ENCODE results near the gene SUFU.

The SUFU gene

DNA sequence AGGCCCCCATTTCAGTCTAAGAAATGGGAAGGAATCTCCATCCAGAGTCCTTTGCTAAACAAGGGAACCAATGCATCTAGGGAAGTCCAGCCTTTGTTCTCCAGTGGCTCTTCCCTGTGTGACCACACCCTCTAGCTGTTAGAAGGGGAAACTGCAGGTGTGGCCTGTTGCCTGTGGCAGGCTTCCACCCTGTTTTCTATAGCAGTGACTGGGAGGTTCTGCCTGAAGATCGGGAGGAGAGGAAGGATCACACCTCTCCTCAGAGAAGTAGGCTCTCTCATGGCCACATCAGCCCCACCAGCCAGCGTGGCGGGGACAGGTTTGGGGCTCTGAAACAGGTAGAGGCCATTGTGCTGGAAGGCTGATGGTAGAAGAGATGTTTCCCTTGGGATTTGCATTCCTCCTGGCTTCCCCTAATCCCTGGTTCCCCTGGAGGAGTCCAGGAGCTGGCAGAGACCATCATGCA lies 92.8 kb downstream of the SUFU start:
- DNase-seq (ENCODE audit: low spot score), result no peak

- no peak for DNase-seq (ENCODE audit: low spot score)
Measured at GRCh38 chr10:102597131-102597991, 93.6 kb downstream of the SUFU start.

DNA sequence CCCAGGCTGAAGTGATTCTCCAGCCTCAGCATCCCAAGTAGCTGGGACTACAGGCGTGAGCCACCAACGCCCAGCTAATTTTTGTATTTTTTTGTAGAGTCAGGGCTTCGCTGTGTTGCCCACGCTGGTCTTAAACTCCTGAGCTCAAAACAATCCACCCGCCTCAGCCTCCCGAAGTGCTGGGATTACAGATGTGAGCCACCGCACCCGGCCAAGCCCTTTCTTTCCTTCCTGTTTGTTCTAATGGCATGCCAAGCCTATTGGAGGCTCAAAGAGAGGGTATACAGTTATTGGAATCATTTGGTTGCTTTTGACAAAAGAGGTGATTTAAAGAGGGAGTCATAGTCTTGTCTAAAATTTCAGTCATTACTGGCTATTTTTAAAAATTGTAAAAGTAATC lies 94.5 kb downstream of the SUFU start:
- no peak for DNase-seq (ENCODE audit: low spot score)

GRCh38 chr10:102599565-102600327 lies 96.0 kb downstream of the SUFU start:
- DNase-seq (ENCODE audit: low spot score), result no peak

- DNase-seq (ENCODE audit: low spot score), result no peak
Measured at GRCh38 chr10:102600816-102601215, 97.0 kb downstream of the SUFU start.

DNA sequence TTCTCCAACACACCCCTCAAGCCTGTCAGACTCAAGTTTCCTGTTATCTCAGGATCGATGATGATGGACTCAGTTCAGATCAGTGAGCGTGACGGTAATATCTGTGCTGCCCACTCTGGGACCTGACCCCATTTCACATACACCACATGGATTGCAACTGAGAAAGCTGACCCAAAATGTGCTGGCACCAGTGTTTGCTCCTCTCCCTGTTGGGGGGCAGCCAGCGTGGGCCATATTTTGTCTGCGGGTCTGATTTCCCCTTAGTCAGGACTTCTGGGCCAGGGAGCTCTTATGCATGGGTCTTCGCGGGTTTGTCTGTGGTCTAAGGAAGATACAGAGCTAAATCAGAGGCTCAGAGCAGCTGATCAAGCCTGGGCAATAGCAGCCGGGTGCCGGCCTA lies 97.9 kb downstream of the SUFU start:
- DNase-seq (ENCODE audit: low spot score), result no peak

DNA sequence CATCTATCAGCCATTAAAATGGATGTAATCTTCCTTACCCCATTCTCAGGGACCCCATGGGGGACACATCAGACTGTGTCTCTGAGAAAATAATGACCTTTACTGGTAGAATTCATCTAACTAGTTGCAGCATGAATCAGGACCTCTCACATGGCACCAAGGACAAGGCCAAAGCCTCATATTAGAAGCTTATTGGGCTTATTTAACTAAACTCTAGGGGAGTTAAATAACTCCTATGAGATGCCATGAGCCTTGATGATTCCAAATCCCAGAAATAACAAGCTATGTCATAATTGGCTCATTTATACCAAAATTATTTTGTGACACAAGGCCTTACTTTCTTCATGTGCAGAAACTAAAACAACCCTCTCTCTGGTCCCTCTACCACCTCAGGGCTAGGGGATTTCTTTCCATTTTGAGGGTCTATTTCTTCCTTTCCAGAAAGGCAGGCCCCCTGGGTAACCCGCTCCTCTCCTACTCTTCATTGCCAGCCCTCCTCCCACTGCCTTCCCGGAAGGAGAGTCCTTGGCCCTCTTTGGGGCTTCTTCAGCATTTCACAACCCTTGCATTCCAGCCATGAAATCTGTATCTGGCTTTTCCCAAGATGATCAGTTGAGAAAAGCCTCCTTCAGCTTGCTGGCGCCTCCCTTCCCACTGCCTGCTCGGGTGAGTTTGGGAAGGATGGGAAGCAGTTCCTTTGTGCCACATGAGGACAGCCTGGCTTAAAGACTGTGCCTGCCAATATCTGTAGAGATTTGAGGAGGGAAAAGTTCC lies 98.7 kb downstream of the SUFU start:
- DNase-seq (ENCODE audit: low spot score), result no peak

- DNase-seq (ENCODE audit: low spot score), result no peak
Measured at GRCh38 chr10:102603946-102604345, 100.2 kb downstream of the SUFU start.

DNA sequence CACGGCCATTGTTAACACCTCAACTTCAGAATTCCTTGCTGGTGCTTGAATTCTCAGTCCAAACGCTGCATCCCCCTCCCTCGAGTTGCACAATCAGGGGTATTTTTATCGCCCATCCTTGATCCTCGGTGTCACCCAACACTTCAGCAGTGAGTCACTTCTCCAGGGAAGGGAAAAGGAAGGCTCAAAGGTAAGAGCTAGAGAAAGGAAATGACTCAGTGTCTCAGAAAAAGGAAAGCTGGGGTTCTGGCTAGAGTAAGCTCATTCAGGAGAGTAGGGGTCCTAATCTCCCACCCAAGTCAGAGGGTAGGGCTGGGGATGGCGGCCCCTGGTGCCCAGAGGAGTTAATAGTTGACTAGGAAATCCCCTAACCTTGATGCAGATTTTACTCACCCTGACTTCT lies 100.7 kb downstream of the SUFU start:
- DNase-seq (ENCODE audit: low spot score), result no peak

- DNase-seq (ENCODE audit: low spot score), result no peak
Measured at GRCh38 chr10:102605712-102606111, 101.9 kb downstream of the SUFU start.

- DNase-seq (ENCODE audit: low spot score), result no peak
Measured at GRCh38 chr10:102608487-102608886, 104.7 kb downstream of the SUFU start.

GRCh38 chr10:102610441-102610887 lies 106.7 kb downstream of the SUFU start:
- DNase-seq (ENCODE audit: low spot score), result no peak

GRCh38 chr10:102611514-102612087 lies 107.8 kb downstream of the SUFU start:
- DNase-seq (ENCODE audit: low spot score), result no peak

GRCh38 chr10:102612964-102613275 lies 109.1 kb downstream of the SUFU start:
- DNase-seq (ENCODE audit: low spot score), result no peak

- no peak for DNase-seq (ENCODE audit: low spot score)
Measured at GRCh38 chr10:102613286-102613685, 109.5 kb downstream of the SUFU start.

GRCh38 chr10:102613785-102614184 lies 110.0 kb downstream of the SUFU start:
- no peak for DNase-seq (ENCODE audit: low spot score)

DNA sequence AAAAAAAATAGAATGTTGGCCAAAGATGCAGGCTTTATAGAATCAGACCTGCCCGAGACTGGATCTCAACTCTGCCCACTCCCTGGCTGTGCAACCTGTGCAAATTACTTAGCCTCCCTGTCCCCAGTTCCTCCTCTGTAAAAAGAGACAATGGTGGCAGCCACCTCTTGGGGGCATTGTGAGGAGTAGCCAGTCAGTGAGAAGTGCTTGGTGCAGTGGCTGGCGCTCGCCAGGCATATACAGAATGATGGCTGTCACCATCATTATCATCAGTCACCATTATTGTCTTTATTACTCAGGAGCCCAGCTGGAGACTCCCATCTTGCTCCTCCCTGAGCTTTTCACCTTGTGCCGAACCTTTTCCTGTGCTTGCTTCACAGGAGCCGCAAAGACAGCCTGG lies 111.1 kb downstream of the SUFU start:
- no peak for DNase-seq (ENCODE audit: low spot score)

GRCh38 chr10:102615361-102615760 lies 111.6 kb downstream of the SUFU start:
- DNase-seq (ENCODE audit: low spot score), result no peak

- DNase-seq (ENCODE audit: low spot score), result no peak
Measured at GRCh38 chr10:102616066-102616770, 112.4 kb downstream of the SUFU start.

DNA sequence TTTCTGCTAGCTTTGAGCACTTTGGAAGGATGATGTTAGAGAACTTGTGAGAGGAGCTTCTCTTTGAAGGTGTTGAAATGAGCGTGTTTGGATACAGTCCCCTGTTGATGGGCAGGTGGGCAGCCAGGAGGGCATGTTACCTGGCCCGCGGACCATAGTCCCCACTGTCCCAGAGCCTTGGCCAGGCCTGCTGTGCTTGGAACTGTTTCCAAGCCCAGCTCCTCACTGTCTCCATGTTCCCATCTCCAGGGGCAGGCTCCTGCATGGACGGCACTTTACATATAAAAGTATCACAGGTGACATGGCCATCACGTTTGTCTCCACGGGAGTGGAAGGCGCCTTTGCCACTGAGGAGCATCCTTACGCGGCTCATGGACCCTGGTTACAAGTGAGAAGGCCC lies 113.3 kb downstream of the SUFU start:
- DNase-seq (ENCODE audit: low spot score), result no peak

DNA sequence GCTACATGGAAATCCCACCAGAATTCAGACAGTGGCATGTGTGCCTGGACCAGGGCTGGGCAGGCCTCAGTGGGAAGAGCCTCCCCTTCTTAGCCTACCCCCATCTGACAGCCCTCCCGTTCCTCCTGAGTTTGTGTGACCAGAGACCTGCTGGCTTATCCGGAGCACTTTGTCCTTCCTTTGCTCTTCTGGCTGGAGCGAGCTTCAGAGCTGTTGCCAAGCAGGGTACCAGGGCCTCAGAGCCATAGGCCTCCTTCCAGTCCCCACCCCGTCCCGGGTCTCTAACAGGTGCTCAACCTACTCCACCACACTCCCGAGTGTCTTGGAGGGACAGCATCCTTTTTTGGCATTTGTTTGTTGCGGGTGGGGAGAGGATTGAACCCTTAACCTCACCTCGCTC lies 114.0 kb downstream of the SUFU start:
- no peak for DNase-seq (ENCODE audit: low spot score)

All from globus pallidus (tissue), 1 donor.